ENCODE data around the gene KRTAP10-2.

Gene KRTAP10-2

DNA sequence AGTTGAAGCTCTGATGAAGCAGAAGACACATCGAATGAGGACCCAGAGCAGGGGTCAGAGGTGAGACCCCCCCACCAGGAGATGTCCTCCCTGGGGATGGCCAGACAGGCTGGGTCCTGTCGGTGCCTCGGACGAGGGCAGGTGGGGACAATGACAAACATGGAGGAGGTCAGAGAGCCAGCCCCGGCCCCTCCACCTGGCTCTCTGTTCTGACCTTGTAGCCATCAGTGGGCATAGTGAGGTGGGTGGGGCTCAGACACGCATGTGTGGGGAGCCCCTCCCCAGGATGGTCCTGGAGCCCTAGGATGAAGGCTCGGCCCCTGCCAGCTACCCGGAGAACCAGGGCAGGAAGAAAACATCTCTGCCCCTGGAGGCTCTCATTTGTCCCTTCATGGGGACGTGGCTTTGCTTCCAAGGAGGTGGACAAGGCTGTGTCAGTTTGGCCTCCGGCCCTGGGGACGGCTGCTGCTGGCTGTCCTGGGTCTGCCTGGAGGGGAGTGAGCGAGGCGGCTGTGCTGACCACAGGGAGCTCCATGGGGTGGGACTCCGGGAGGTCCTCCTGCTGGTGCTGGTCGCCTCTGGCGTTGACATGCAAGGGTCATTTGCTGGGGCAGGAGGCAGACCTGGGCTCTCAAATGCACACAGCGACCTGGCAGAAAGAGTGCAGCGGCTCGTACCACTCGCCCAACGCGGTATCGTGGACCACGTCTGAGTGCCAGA lies 38.4 kb upstream of the KRTAP10-2 start:
- no peak for TF ChIP-seq ZBTB7A (IDR thresholded peaks at IDR 0.05; ENCODE audit: low read depth)
- TF ChIP-seq CEBPB (IDR thresholded peaks at IDR 0.05): no peak
- no peak for TF ChIP-seq TCF12 (IDR thresholded peaks at IDR 0.05; ENCODE audit: low read depth)
- TF ChIP-seq, protein P1, sequence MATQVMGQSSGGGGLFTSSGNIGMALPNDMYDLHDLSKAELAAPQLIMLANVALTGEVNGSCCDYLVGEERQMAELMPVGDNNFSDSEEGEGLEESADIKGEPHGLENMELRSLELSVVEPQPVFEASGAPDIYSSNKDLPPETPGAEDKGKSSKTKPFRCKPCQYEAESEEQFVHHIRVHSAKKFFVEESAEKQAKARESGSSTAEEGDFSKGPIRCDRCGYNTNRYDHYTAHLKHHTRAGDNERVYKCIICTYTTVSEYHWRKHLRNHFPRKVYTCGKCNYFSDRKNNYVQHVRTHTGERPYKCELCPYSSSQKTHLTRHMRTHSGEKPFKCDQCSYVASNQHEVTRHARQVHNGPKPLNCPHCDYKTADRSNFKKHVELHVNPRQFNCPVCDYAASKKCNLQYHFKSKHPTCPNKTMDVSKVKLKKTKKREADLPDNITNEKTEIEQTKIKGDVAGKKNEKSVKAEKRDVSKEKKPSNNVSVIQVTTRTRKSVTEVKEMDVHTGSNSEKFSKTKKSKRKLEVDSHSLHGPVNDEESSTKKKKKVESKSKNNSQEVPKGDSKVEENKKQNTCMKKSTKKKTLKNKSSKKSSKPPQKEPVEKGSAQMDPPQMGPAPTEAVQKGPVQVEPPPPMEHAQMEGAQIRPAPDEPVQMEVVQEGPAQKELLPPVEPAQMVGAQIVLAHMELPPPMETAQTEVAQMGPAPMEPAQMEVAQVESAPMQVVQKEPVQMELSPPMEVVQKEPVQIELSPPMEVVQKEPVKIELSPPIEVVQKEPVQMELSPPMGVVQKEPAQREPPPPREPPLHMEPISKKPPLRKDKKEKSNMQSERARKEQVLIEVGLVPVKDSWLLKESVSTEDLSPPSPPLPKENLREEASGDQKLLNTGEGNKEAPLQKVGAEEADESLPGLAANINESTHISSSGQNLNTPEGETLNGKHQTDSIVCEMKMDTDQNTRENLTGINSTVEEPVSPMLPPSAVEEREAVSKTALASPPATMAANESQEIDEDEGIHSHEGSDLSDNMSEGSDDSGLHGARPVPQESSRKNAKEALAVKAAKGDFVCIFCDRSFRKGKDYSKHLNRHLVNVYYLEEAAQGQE (IDR thresholded peaks at IDR 0.05; ENCODE audit: low read depth): no peak
- TF ChIP-seq, protein P2, sequence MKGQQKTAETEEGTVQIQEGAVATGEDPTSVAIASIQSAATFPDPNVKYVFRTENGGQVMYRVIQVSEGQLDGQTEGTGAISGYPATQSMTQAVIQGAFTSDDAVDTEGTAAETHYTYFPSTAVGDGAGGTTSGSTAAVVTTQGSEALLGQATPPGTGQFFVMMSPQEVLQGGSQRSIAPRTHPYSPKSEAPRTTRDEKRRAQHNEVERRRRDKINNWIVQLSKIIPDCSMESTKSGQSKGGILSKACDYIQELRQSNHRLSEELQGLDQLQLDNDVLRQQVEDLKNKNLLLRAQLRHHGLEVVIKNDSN (IDR thresholded peaks at IDR 0.05): no peak
- TF ChIP-seq TEAD4 (IDR thresholded peaks at IDR 0.05): no peak
- TF ChIP-seq, protein P3, sequence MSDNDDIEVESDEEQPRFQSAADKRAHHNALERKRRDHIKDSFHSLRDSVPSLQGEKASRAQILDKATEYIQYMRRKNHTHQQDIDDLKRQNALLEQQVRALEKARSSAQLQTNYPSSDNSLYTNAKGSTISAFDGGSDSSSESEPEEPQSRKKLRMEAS (IDR thresholded peaks at IDR 0.05): no peak
- TF ChIP-seq TAF1 (IDR thresholded peaks at IDR 0.05; ENCODE audit: low read depth): no peak
- TF ChIP-seq RAD21 (IDR thresholded peaks at IDR 0.05; ENCODE audit: low read depth): no peak
- TF ChIP-seq CREB1 (IDR thresholded peaks at IDR 0.05; ENCODE audit: low read depth): no peak
- TF ChIP-seq FOXM1 (IDR thresholded peaks at IDR 0.05; ENCODE audit: borderline replicate concordance, low read depth): no peak
- no peak for TF ChIP-seq EGR1 (IDR thresholded peaks at IDR 0.05)
- no peak for TF ChIP-seq EP300 (IDR thresholded peaks at IDR 0.05; ENCODE audit: borderline replicate concordance)
- TF ChIP-seq YY1 (IDR thresholded peaks at IDR 0.05; ENCODE audit: low read depth): no peak
- no peak for TF ChIP-seq NFIC (IDR thresholded peaks at IDR 0.05)

DNA sequence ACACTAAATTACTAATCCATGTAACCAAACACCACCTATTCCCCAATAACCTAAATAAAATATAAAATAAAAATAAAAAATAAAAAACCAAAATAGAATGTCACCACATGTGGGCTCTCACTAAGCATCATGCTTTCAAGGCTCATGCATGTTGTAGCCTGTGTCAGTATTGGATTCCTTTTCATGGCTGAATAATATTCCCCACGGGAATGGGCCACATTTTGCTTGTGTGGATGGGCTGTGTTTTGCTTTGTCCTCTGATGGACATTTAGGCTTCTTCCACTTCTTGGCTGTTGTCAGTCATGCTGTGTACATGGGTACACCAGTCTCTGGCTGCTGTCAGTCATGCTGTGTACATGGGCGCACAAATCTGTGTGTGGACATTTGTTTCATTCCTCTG lies 37.8 kb upstream of the KRTAP10-2 start:
- TF ChIP-seq, protein P1 (IDR thresholded peaks at IDR 0.05; ENCODE audit: low read depth): no peak
- TF ChIP-seq, protein P2 (IDR thresholded peaks at IDR 0.05): no peak
- TF ChIP-seq TEAD4 (IDR thresholded peaks at IDR 0.05): no peak
- no peak for TF ChIP-seq RAD21 (IDR thresholded peaks at IDR 0.05; ENCODE audit: low read depth)
- TF ChIP-seq, protein P3 (IDR thresholded peaks at IDR 0.05): no peak
- no peak for TF ChIP-seq TAF1 (IDR thresholded peaks at IDR 0.05; ENCODE audit: low read depth)
- TF ChIP-seq NFIC (IDR thresholded peaks at IDR 0.05): no peak
- no peak for TF ChIP-seq ZBTB7A (IDR thresholded peaks at IDR 0.05; ENCODE audit: low read depth)
- no peak for TF ChIP-seq EGR1 (IDR thresholded peaks at IDR 0.05)
- TF ChIP-seq EP300 (IDR thresholded peaks at IDR 0.05; ENCODE audit: borderline replicate concordance): no peak
- no peak for TF ChIP-seq FOXM1 (IDR thresholded peaks at IDR 0.05; ENCODE audit: borderline replicate concordance, low read depth)
- no peak for TF ChIP-seq CREB1 (IDR thresholded peaks at IDR 0.05; ENCODE audit: low read depth)
- TF ChIP-seq YY1 (IDR thresholded peaks at IDR 0.05; ENCODE audit: low read depth): no peak

DNA sequence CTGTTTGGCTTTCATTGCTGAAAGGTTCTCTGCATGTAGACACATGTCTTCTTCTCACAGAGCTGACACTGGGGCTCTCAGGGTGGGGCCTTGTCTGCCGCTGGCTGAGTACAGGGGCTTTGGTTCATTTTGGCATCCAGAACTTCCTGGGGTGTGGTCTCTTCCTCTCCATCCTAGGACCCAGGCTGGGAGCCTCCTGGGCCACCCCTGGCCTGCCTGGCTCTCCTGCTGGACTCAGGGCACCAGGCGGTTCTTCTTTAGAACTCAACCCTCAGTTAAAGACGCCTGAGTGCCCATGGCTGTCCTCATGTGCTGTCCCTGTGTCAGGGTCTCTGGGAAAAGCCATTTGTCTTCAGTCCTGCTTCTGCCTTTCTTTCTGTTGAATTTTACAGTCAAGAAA lies 34.6 kb upstream of the KRTAP10-2 start:
- no peak for TF ChIP-seq FOXM1 (IDR thresholded peaks at IDR 0.05; ENCODE audit: borderline replicate concordance, low read depth)
- no peak for TF ChIP-seq CEBPB (IDR thresholded peaks at IDR 0.05)
- TF ChIP-seq EP300 (IDR thresholded peaks at IDR 0.05; ENCODE audit: borderline replicate concordance): no peak
- no peak for TF ChIP-seq EGR1 (IDR thresholded peaks at IDR 0.05)
- TF ChIP-seq, protein P3 (IDR thresholded peaks at IDR 0.05): no peak

DNA sequence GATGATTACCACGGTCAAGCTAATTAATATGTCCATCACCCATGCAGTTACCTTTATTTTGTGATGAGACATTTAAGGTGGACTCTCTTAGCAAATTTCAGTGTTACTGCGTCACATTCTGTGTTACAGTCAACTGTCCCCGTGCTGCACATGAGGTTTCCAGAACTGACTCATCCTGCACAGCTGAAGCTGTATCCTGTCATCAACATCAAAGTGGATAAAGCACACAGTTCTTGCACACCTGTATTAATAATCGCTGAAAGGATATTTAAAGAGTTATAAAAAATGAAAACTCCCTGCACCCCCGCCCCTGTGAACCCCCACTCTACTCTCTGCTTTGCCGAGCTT lies 32.5 kb upstream of the KRTAP10-2 start:
- TF ChIP-seq EP300 (IDR thresholded peaks at IDR 0.05; ENCODE audit: borderline replicate concordance) (no peak), RAD21 (IDR thresholded peaks at IDR 0.05; ENCODE audit: low read depth) (no peak), EGR1 (IDR thresholded peaks at IDR 0.05) (no peak), ZBTB7A (IDR thresholded peaks at IDR 0.05; ENCODE audit: low read depth) (no peak), YY1 (IDR thresholded peaks at IDR 0.05; ENCODE audit: low read depth) (no peak), TEAD4 (IDR thresholded peaks at IDR 0.05) (no peak), CEBPB (IDR thresholded peaks at IDR 0.05) (no peak), CREB1 (IDR thresholded peaks at IDR 0.05; ENCODE audit: low read depth) (no peak), NFIC (IDR thresholded peaks at IDR 0.05) (no peak), TAF1 (IDR thresholded peaks at IDR 0.05; ENCODE audit: low read depth) (no peak), TCF12 (IDR thresholded peaks at IDR 0.05; ENCODE audit: low read depth) (no peak)
- TF ChIP-seq, protein P3 (IDR thresholded peaks at IDR 0.05): no peak
- TF ChIP-seq, protein P1 (IDR thresholded peaks at IDR 0.05; ENCODE audit: low read depth): no peak
- TF ChIP-seq, protein P2 (IDR thresholded peaks at IDR 0.05): no peak

Data from Ishikawa (cell line).